Measurements from ENCODE around the gene SHLD2.

- no peak for TF ChIP-seq CTCF (IDR thresholded peaks at IDR 0.05)
- TF ChIP-seq ZFX (IDR thresholded peaks at IDR 0.05; ENCODE audit: borderline replicate concordance), result no peak
Measured at GRCh38 chr10:87093632-87094372, 1.2 kb upstream of the SHLD2 start.
